ENCODE results near the gene LBX2. TPM values are rescaled to one million over a fixed set of nuclear protein-coding genes. Genes with fewer than 3 reads are reported as not detected.

Gene LBX2, protein sequence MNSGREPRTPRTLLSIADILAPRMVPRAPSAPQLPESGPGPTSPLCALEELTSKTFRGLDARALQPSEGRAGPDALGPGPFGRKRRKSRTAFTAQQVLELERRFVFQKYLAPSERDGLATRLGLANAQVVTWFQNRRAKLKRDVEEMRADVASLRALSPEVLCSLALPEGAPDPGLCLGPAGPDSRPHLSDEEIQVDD
- total RNA-seq (1.5 and 3.0 TPM in 2 replicates), polyA plus RNA-seq (0.52 and 0.69 TPM in 2 replicates), polyA minus RNA-seq (ENCODE audit: low replicate concordance) (3.5 TPM in 1 of 2 replicates, not detected in the other)
- polyA plus RNA-seq (2012): 0.48 and 1.2 TPM in 2 replicates

DNA sequence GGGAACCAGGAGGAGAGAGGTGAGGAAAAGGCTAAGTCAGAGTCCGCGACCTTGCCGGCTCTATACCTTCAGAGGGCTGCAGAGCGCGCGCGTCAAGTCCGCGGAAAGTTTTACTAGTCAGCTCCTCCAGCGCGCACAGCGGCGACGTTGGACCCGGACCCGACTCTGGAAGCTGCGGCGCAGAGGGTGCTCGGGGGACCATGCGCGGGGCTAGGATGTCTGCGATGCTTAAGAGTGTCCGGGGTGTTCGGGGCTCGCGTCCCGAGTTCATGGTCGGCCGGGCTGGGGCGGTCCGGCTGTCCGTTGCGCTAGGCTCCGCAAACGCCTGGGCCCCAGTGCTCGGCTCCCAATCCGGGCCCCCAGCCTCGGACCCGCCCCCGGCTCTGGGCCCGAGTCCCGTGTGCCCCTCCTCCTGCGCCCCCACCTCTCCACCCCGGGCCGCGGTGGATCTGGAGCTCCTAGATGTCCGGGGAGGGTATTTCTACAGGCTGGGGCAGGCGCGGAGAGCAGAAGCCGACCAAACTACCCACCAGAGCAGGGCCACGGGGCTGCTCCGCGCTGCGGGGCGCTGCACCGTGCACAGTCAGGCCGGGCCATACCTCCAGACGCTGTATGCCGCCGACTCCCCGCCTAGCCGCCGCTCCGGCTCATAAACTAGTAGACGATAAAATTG is at the start of gene LBX2:
Gene LBX2, minus strand, starts transcription at position 337 of the 673 bp plus-strand sequence. Its CDS starts 66 bp downstream, at position 271.
- Histone ChIP-seq H3K79me2 (ENCODE audit: control insufficient read depth, insufficient read depth, low read length) (no peaks in the 10 kb centered on the region), H3K9me3 (ENCODE audit: control insufficient read depth, insufficient read depth, low read depth, low read length) (no peaks in the 10 kb centered on the region), H4K20me1 (ENCODE audit: control insufficient read depth, extremely low read depth, insufficient read depth, low read length) (no peaks in the 10 kb centered on the region), H2AFZ (ENCODE audit: low read length) (peak within 1 kb of the TSS; percentile 71), H3K4me3 (replicated peaks in 1 of 4; ENCODE audit: control extremely low read depth in 1 of 4, insufficient read depth in 1 of 4, low read depth in 3 of 4, low read length in 4 of 4) (peak within 1 kb of the TSS; percentile 44 to 58 (median 48)), H3K27ac (ENCODE audit: insufficient read depth, low read length) (no peak within 1 kb of the TSS), H3K9ac (ENCODE audit: insufficient read depth, low read length) (no peak within 1 kb of the TSS), H3K27me3 (ENCODE audit: control insufficient read depth, insufficient read depth, low read length) (no peaks in the 10 kb centered on the region), H3K4me2 (ENCODE audit: extremely low read depth, insufficient read depth, low read length) (peak within 1 kb of the TSS; percentile 98), H3K36me3 (ENCODE audit: control insufficient read depth, insufficient read depth, low read length) (no peaks in the 10 kb centered on the region), H3K4me1 (ENCODE audit: control insufficient read depth, extremely low read depth, insufficient read depth, low read length) (peaks cover 9% of the 10 kb centered on the region)
- TF ChIP-seq EZH2 (IDR thresholded peaks at IDR 0.05; ENCODE audit: low read length, missing control alignments): peak; percentile 15
- TF ChIP-seq, protein P1, sequence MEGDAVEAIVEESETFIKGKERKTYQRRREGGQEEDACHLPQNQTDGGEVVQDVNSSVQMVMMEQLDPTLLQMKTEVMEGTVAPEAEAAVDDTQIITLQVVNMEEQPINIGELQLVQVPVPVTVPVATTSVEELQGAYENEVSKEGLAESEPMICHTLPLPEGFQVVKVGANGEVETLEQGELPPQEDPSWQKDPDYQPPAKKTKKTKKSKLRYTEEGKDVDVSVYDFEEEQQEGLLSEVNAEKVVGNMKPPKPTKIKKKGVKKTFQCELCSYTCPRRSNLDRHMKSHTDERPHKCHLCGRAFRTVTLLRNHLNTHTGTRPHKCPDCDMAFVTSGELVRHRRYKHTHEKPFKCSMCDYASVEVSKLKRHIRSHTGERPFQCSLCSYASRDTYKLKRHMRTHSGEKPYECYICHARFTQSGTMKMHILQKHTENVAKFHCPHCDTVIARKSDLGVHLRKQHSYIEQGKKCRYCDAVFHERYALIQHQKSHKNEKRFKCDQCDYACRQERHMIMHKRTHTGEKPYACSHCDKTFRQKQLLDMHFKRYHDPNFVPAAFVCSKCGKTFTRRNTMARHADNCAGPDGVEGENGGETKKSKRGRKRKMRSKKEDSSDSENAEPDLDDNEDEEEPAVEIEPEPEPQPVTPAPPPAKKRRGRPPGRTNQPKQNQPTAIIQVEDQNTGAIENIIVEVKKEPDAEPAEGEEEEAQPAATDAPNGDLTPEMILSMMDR (conservative IDR thresholded peaks at IDR 0.05 in 1 of 2, IDR thresholded peaks at IDR 0.05 in 1 of 2; ENCODE audit: low read depth in 1 of 2, low read length in 2 of 2): no peak
- no peak for DNase-seq (ENCODE audit: low read depth in 2 of 2)

DNA sequence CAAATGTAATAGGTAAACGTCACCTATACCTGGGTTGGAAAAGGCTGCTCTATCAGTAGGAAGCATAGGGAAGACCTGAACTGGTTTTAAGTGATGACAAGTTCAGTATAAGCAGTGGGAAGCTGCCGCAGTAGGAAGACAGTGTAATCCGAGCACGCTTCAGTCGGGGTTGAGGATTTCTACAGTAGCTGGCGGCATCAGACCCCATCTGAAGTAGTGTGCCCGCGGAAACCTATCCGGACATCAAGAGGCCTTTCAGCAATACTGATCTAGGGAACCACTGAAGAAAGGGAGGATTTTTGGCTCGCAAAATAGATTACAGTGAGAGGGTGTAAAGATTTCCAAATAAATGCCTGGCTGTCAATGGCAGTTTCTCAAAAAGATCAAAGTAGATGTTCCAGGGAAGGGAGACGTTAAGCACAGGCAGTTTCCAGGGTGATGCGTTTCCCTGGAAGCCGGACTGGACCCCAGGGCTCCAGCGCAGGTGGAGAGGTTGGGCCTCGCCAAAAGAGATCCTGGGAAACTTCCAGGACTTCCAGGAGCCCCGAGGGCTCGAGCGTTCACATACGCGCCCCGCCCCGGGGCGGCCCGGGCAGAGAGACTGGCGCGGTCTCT is 49.0 kb upstream of the LBX2 start:
- no peak overlapping the region for H3K9ac ChIP-seq (ENCODE audit: insufficient read depth, low read length)
- H3K9me3 ChIP-seq (ENCODE audit: control insufficient read depth, insufficient read depth, low read depth, low read length): no peaks in the 10 kb centered on the region
- no peaks in the 10 kb centered on the region for H4K20me1 ChIP-seq (ENCODE audit: control insufficient read depth, extremely low read depth, insufficient read depth, low read length)
- H3K27ac ChIP-seq (ENCODE audit: insufficient read depth, low read length): no peak overlapping the region
- peak overlapping the region in 3 of 4 experiments; percentile 35 to 64 (median 51) for H3K4me3 ChIP-seq (replicated peaks in 1 of 4; ENCODE audit: control extremely low read depth in 1 of 4, insufficient read depth in 1 of 4, low read depth in 3 of 4, low read length in 4 of 4)
- peak overlapping the region; percentile 69 for H3K4me2 ChIP-seq (ENCODE audit: extremely low read depth, insufficient read depth, low read length)
- TF ChIP-seq, protein P1 (conservative IDR thresholded peaks at IDR 0.05 in 1 of 2, IDR thresholded peaks at IDR 0.05 in 1 of 2; ENCODE audit: low read depth in 1 of 2, low read length in 2 of 2): no peak
- no peak for TF ChIP-seq EZH2 (IDR thresholded peaks at IDR 0.05; ENCODE audit: low read length, missing control alignments)
- peak overlapping the region; percentile 48 for H2AFZ ChIP-seq (ENCODE audit: low read length)
- no peaks in the 10 kb centered on the region for H3K27me3 ChIP-seq (ENCODE audit: control insufficient read depth, insufficient read depth, low read length)
- no peak for DNase-seq (ENCODE audit: low read depth in 2 of 2)
- peaks cover 3% of the 10 kb centered on the region for H3K4me1 ChIP-seq (ENCODE audit: control insufficient read depth, extremely low read depth, insufficient read depth, low read length)
- no peaks in the 10 kb centered on the region for H3K36me3 ChIP-seq (ENCODE audit: control insufficient read depth, insufficient read depth, low read length)
- H3K79me2 ChIP-seq (ENCODE audit: control insufficient read depth, insufficient read depth, low read length): no peaks in the 10 kb centered on the region

DNA sequence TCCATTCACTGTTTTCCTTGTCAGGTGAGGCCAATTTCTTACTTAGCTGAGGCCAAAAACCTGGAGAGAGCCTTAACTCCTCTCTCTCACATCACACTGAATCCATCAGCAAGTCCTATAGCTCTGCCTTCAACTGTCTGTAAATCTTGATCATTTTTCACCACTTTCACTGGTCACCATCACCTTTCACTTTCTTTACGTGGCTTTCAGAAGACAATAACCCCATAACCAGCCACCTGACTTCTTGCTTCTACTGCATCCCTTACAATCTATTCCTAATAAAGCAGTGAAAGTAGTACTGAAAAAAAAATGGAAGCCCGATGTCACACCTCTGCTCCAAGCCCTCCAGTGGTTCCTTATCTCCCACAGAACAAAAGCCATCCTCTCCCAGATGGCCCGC is 46.6 kb upstream of the LBX2 start:
- Histone ChIP-seq H3K4me1 (ENCODE audit: control insufficient read depth, extremely low read depth, insufficient read depth, low read length) (peaks cover 3% of the 10 kb centered on the region), H3K4me2 (ENCODE audit: extremely low read depth, insufficient read depth, low read length) (no peak overlapping the region), H3K4me3 (replicated peaks in 1 of 4; ENCODE audit: control extremely low read depth in 1 of 4, insufficient read depth in 1 of 4, low read depth in 3 of 4, low read length in 4 of 4) (no peak overlapping the region), H3K27me3 (ENCODE audit: control insufficient read depth, insufficient read depth, low read length) (no peaks in the 10 kb centered on the region), H2AFZ (ENCODE audit: low read length) (no peak overlapping the region), H3K79me2 (ENCODE audit: control insufficient read depth, insufficient read depth, low read length) (no peaks in the 10 kb centered on the region), H4K20me1 (ENCODE audit: control insufficient read depth, extremely low read depth, insufficient read depth, low read length) (no peaks in the 10 kb centered on the region), H3K36me3 (ENCODE audit: control insufficient read depth, insufficient read depth, low read length) (no peaks in the 10 kb centered on the region), H3K27ac (ENCODE audit: insufficient read depth, low read length) (no peak overlapping the region), H3K9ac (ENCODE audit: insufficient read depth, low read length) (no peak overlapping the region), H3K9me3 (ENCODE audit: control insufficient read depth, insufficient read depth, low read depth, low read length) (no peaks in the 10 kb centered on the region)
- DNase-seq (ENCODE audit: low read depth in 2 of 2): no peak
- TF ChIP-seq, protein P1 (conservative IDR thresholded peaks at IDR 0.05 in 1 of 2, IDR thresholded peaks at IDR 0.05 in 1 of 2; ENCODE audit: low read depth in 1 of 2, low read length in 2 of 2): no peak
- no peak for TF ChIP-seq EZH2 (IDR thresholded peaks at IDR 0.05; ENCODE audit: low read length, missing control alignments)
